Stimulated activated CD8-positive, alpha-beta memory T cell treated with anti-CD3 and anti-CD28 coated beads, Interleukin-7, amount 100 ng/mL, for 24 hours (primary cell): ENCODE results near the gene KNDC1.
"Not testable (repeated sequence)": the region's sequence is repeated elsewhere in the genome, so short reads cannot be mapped to it uniquely, and the experiment has no call there.

ENCODE experiments used
- DNase-seq: peaks from one replicate; pipeline ENCODE4 v3.0.0-alpha.2; 2020; ENCODE audit warnings: low read depth

The KNDC1 gene

DNA sequence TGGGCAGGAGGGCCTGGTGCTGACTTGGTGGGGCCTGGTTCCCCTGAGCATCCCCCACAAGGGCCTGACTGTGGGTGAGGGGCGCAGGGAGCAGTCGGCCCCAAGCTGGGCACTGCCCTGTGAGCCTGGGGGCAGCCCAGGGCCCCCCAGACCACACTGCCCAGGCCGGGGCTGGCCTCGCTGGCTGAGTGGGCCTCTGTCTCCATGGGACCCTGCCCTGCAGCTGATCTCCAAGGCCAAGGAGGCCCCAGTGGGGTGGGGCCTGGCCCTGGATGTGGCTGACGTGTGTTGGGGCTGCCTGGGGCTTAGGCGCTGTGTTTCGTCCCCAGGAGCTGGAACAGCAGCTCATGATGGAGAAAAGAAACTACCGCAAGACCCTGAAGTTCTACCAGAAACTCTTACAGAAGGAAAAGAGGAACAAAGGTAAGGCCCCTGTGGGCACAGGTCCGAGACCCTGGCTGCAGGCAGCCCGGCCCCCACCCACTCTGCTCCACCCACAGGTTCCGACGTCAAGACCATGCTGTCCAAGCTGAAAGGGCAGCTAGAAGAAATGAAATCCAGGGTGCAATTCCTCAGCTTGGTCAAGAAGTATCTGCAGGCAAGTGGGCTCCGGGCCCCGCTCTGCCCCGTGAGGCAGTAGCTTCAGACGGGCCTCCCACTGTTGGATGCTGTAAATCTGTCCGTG, 46.5 kb downstream of the KNDC1 start:
- DNase-seq = no peak

DNA sequence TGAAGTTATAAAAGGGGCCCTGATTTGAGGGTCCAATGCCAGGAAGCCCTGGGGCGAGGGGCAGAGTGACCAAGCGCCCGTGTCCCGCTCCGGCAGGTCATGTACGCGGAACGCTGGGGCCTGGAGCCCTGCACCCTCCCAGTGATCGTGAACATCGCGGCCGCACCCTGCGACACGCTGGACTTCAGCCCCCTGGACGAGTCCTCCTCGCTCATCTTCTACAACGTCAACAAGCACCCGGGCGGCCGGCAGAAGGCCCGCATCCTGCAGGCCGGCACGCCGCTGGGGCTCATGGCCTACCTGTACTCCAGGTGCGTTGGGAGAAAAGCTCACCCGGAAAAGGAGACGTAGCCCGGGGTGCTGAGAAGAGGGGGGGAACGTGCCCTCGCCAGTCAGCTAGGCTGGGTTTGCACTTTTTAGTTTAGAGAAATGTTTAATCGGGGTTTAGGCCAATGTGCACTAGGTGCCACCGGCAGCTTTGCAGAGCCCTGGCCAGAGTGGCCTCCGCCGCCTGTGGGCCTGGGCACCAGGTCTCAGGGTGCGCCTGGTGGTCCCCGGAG, 47.1 kb downstream of the KNDC1 start:
- no peak for DNase-seq

DNA sequence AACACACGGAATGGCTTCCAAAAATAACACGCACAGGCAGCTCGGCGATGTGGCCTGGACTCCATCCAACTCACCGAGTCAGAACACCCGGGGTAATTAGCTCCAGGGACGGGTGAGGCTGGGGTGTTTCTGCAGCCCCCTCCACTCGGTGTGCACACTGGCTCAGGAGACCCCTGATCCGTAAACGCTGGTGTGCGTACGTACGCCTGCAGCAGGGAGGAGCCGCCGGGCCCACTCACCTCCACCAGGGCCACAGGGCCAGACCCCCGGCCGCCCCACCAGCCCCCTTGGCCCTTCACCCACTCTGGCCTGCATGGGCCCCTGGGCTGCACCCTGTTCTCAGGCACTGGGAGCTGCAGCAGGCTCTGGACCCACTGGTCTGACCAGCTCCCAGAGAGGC, 47.6 kb downstream of the KNDC1 start:
- no peak for DNase-seq

DNA sequence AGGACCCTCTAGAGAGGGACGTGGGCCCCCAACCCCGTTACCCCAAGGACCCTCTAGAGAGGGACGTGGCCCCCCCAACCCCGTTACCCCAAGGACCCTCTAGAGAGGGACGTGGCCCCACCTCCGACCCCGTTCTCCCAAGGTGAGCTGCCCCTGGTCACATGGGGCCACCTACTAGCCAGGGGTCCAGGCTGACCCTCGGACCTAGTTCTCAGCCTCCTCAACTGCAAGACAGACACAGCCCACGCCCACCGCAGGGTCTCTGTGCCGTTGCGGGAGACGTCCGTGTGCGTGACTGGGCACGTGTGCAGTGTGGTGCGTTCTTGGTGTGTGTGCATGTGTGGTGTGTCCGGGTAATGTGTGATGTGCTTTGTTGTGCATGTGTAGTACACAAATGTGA, 48.4 kb downstream of the KNDC1 start:
- DNase-seq = no peak

DNA sequence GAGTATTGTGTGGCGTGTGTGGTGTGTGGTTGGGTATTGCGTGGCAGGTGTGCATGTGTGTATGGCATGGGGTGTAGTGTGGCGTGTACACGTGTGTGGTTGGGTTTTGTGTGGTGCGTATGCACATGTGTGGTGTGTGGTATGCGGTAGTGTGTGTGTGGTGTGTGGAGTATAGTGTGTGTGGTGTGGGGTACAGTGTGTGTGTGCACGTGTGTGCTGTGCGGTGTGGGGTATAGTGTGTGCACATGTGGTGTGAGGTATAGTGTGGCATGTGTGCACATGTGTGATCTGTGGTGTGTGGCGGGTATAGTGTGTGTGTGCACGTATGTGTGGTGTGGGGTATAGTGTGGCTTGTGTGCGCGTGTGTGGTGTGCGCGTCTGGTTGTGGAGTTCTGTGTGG, 49.1 kb downstream of the KNDC1 start:
- DNase-seq = no peak

DNA sequence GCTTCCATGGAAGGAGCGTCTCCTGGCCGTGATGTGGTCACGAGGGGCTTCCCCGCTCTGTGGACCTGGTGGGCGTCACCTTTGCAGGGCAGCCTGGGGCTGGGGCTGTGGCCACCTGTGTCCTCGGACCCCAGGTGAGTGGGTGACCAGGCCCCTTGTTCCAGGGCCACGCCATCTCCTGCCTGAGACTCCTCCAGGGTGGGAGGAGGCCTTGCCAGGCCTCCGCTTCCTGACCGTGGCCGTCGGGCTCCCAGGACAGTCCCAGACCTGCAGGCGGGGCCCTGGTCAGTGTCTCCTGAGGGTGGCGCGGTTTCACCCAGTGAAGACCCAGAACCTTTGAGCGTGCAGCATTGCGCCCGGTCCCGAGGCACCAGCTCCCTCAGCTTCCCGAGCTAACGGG, 49.6 kb downstream of the KNDC1 start:
- no peak for DNase-seq

DNA sequence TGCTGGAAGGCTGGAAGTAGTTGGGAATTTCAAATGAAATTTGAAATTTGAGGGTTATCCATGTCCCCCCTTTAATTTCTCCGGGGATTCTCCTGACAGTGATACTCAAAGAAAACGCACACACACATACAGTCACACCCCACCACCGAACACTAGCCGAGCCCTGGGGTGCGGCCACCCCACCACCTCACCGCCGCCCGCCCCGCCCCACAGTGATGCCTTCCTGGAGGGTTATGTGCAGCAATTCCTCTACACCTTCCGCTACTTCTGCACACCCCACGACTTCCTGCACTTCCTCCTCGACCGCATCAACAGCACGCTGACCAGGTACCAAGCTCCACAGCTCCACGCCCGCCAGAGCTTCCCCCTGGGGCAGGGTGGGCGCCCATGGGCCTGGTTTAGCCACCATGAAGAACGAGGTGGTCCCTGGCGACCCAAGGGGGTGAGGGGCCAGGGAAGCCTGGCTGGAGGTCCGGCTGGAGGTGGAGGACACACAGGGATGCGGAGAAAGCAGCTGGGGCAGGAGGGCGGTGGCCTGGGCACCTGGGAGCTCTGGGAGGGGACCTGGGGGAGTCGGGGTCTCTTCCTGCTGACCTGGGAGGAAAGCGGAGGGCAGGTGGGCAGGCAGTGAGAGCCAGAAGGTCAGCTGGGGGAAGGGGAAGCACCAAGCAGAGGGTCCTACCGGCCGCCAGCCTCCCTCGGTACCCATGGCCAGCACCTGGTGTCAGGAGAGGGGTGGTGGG, 50.5 kb downstream of the KNDC1 start:
- DNase-seq = no peak

DNA sequence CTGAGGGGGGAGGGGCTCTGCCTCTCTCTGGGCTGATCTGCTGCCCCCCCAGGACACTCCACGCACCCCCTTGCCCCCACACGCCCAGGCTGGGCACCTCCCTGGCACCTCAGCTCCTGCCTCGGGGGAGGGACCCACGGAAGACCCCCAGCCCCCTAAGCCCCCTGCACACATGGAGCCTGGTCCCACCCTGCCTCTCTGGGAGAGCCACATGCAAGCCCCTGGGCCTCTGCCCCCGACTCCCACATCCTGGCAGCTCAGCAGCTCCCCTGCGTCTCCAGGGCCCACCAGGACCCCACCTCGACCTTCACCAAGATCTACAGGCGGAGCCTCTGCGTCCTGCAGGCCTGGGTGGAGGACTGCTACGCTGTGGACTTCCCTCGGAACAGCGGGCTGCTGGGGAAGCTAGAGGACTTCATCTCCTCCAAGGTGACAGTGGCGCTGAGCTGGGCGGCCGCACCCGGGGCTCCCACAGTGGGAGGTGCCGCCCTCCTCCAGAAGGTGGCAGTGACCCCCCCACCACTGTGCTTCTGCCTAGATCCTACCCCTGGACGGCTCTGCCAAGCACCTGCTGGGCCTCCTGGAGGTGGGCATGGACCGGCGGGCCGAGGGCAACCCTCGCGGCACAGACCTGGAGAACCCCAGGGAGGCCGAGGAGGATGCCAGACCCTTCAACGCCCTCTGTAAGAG, 51.3 kb downstream of the KNDC1 start:
- no peak for DNase-seq

DNA sequence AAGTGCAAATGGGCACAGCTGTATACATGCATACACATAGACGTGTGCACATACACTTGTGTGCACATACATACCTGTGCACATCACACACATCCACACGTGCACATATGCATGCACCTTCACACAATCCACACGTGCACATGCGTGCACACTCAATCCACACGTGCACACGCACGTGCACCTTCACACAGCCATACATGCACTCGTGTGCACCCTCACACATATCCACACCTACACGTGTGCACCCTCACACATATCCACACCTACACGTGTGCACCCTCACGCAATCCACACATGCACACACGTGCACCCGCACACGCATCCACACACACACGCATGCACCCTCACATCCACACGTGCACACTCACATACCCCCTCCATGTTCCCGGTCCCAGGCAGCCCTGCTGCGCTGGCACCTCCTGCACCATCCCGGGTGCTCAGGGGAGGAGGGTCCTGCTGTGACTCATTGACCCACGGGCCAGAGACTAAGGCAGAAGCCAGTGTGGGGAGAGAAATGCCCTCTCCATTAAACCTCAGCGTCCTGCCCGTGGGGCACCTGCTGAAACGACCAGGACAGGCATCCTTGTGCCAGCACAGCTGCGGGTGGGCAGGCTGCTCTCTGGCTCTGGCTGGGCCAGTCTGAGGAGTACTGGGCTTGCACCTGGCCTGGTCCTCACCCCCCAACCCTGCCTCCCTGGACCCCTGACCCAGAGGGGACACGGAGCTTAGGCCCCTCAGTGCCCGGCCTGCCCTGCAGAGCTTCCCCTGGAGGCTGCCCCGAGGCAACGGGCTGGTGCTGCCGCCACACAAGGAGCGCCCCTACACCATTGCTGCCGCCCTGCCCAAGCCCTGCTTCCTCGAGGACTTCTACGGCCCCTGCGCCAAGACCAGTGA, 52.2 kb downstream of the KNDC1 start:
- no peak for DNase-seq

DNA sequence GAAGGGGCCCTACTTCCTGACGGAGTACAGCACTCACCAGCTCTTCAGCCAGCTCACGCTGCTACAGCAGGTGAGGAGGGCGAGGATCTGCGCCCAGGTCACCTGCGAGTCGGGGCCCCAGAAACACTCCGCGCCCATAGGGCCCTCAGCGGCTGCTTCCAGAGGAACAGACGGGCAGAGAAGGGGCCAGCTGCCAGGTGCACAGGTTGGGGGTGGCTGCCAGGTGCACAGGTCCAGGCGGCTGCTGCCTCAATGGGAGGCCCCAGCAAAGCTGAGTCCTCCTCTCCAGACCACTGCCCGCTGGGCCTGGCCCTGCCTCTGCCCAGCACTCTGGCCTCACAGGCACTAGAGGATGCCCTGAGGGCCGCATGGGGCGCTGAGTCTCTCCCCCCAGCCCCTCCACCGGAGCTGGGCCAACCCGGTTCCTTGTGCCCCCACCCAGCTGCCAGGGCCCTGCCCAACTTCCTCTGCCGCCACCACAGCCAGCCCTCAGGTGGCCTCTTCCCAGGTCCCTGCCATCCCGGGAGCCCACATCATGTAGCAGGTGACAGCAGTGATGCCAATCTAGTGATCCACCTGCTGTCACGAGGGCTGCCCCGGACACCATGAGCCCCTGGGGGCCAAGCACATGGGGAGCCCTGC, 53.0 kb downstream of the KNDC1 start:
- DNase-seq = no peak

DNA sequence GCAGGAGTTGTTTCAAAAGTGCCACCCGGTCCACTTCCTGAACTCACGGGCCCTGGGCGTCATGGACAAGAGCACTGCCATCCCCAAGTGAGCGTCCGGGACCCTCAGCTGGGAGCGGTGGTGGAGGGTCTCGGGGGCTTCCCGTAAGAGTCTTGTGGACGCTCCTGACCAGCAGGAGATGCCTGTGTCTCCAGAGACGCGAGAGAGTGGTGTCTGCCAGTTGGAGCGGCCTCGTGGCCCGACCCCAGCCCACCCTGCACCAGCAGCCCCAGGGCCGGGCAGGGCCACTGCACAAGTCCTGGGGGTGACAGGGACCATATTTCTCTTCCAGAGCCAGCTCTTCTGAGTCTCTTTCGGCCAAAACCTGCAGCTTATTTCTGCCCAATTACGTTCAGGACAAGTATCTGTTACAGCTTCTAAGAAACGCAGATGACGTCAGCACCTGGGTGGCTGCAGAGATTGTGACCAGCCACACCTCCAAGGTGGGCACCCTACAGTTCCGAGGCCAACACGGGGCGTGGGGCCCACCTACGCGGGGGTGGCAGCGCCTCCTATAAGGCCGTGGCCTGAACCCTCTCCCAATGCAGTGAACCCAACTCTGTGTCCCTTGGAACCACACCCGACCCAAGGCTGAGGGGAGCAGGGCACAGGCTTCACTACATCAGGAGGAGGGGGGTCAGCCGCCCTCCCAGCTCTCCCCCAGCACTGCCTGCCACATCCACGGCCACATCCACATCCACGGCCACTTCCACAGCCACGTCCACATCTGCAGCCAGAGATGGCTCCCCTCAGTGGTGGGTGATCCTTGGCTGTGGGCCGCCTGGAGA, 53.8 kb downstream of the KNDC1 start:
- DNase-seq = no peak

DNA sequence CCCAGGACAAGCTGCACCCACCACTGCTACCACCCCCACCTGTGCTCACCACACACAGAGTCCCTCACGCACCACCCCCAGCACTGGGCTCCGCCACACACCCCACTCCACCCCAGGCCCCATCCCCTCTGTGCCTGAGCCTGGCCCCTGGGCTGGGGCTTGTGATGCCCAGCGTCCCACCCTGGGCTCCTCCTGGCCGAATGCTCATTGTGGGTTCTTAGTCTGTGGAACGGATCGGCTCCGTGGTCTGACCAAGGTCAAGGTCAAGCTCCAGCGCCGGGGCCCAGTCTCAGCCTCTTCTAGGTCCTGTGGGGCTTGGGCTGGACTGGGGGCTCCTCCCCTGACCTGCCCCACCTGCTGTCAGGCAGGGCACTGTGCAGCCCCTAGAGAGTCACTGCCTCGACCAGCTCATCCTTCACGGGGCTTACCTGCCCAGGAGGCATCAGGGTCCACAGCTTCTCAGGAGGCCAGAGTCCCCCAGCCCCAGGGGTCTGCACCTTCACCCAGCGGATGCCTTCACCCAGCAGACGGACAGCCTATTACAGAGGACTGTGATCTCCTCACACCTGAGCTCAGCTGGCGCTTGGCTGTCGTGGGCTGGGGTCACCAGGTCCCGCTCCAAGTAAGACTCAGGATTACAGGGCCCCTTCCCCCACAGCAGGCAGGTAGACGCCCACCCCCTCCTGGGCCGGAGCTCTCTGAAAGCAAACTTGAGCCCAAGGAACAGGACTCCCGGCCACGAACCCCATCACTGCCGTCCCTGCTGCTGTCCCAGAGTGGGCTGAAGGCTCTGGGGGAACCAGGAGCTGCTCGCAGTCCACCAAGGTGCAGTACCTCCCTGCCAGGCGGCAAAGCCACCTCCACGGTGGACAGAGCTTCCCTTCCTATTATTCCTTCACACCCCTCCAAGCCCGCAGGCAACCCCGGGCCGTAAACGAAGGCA, 54.7 kb downstream of the KNDC1 start:
- no peak for DNase-seq

DNA sequence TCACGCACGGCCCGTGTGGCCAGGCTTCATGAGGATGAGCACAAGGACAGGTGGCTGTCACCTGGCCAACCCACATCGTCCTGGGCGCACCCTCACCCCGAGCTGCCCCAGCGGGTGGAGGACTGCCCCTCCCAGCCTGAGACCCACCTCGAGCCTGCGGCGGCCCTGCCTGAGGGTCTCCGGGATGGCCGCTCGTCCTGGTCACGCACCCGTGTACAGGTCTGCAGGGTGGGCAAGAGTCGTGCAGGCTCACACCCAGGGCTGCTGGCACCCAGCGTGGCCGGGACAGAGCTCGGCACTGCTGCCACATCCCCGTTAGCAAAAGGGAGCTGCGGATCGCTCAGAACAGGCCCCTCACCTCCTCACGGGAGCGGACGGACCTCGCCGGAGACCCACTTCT, 55.6 kb downstream of the KNDC1 start:
- no peak for DNase-seq

DNA sequence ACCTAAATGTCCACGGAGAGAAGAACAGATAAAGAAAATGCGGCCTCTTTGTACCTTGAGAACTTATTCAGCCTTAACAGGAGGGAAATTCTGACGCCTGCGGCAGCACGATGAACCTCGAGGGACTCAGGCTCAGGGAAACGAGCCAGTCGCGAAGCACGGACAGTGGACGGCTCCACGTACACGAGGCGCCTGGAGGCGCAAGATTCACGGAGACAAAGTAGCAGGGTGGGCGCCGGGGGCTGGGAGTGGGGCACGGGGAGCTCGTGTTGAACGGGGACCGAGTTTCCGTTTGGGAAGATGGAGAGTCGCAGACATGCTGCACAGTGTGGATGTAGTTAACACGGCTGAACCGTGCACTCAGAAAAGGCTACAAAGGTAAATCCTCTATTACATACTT, 56.8 kb downstream of the KNDC1 start:
- DNase-seq = no peak

DNA sequence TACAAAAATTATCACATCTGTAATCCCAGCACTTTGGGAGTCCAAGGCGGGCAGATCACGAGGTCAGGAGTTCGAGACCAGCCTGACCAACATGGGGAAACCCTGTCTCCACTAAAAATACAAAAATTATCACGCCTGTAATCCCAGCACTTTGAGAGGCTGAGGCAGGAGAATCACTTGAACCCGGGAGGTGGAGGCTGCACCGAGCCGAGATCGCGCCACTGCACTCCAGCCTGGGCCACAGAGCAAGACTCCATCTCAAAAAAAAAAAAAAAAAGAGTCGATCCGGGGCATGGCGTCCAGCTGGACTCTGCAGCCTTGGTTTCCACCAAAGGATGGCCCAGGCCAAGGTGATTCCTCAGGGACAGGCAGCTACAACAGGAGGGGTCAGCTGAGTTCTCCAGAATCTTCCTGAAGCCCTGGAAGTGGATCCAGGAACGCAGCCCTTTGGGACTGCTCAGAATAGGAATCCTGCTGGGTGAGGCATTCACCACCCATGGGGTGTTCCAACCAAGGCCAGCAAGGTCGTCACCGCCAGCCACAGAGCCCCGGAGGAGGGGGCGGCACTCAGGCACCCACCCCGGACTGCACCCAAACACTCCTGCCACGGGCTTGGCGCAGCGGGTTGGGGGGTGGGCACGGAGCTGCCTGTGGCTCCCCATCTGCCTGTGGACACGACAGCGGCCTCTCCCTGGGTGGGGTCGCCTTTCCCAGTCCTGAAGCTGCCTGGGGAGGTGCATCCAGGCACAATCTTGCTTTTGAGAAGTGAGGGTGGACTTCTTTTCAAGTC, 58.0 kb downstream of the KNDC1 start:
- DNase-seq = no peak

DNA sequence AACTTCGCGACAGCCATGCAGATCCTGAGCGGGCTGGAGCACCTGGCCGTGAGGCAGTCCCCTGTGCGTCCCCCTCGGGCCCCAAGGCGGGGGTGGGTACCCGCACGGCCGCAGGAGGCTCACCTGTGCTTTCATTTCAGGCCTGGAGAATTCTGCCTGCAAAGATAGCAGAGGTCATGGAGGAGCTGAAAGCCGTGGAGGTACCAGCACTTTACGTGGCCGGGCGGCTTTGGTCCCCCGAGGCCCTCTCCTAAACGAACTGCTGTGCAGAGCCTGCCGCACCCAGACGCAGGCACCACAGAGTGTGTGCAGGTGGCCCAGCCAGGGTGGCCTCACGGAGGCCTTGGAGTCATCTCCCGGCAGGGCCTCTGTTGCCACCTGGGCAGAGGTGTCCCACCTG, 58.9 kb downstream of the KNDC1 start:
- DNase-seq = no peak

DNA sequence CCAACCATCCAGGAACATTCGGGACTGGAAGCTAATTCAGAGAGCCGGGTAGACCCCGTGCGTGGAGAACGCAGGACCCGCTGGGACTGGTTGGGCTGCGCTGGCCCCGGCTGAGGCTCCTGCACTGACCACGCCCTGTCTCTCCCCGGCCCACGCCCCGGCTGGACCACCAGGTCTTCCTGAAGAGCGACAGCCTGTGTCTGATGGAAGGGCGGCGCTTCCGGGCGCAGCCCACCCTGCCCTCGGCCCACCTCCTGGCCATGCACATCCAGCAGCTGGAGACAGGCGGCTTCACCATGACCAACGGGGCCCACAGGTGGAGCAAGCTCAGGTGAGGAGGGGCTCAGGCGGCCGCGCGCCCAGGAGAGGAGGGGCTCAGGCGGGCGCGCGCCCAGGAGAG, 59.8 kb downstream of the KNDC1 start:
- no peak for DNase-seq

DNA sequence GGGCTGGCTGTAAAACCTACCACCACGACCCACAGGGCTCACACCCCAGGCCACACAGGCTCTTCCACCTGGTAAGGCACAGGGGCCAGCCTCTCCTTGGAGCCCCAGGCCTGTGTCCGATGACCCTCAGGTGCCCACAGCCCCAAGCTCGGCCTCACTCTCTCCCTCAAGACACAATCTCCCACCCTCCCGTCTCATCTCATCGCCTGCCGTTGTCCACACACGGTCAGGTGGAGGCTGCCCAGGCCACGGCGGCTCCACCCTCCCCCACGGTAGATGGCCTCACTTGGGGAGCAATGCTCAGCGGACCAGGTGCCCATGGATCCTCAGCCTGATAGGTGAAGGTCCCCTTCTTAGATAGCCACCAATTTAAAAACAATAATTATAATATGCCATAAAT, 61.3 kb downstream of the KNDC1 start:
- no peak for DNase-seq

DNA sequence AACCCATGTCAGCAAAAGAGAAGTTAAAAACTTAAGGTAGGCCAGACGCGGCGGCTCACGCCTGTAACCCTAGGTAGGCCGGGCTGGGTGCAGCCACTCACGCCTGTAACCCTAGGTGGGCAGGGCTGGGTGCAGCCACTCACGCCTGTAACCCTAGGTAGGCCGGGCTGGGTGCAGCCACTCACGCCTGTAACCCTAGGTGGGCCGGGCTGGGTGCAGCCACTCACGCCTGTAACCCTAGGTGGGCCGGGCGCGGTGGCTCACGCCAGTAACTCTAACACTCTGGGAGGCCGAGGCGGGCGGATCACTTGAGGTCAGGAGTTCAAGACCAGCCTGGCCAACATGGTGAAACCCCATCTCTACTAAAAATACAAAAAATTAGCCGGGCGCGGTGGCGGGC, 61.7 kb downstream of the KNDC1 start:
- DNase-seq = not testable (repeated sequence)
